NB4 (cell line): Measurements from ENCODE around the gene ZPLD1.

Experiments used
- CTCF ChIP-seq: IDR thresholded peaks from one replicate; pipeline ENCODE4 v1.5.1; 2012; ENCODE audit warnings: low read depth, low read length
- POLR2A ChIP-seq: IDR thresholded peaks from 2 replicates; pipeline ENCODE4 v1.6.1; 2011; ENCODE audit warnings: mild to moderate bottlenecking; ENCODE audit not compliant: insufficient read length; ENCODE audit errors: extremely low read depth

- TF ChIP-seq CTCF, result no peak
- no peak for TF ChIP-seq POLR2A
These were observed 12.5 kb downstream of the ZPLD1 start for GRCh38 chr3:102447272-102447671.
